WTC11 (cell line): ENCODE results near the gene MAP3K14. TPM values are rescaled to one million over a fixed set of nuclear protein-coding genes. Genes with fewer than 3 reads are reported as not detected.

ENCODE experiments used
- ATAC-seq: fragments of 200-7000 bp; cut with Tn5 transposase; 2 replicates; pipeline ENCODE4 v1.10.0; 2021; ENCODE audit warnings: mild to moderate bottlenecking, moderate library complexity
- CTCF ChIA-PET: fragments of 300-600 bp; sonication (Branson Sonifier 250); formaldehyde crosslinking; loops from one replicate; lab custom pipeline; 2021; ENCODE audit warnings: antibody characterized with exemption; lab: Charles Lee
- POLR2A ChIA-PET: fragments of 350-600 bp; sonication (Branson Sonifier 250); formaldehyde crosslinking; loops from one replicate; lab custom pipeline; 2021; ENCODE audit warnings: antibody characterized with exemption; lab: Charles Lee
- DNase-seq: peaks from one replicate; pipeline ENCODE4 v3.0.0; 2021; ENCODE audit warnings: low spot score
- H3K27ac Mint-ChIP-seq: 2 replicates; pipeline ENCODE4 v1.8.0; 2021; ENCODE audit warnings: mixed read lengths
- H3K27me3 Mint-ChIP-seq: 2 replicates; pipeline ENCODE4 v1.8.0; 2021; ENCODE audit warnings: low read depth, mild to moderate bottlenecking, moderate library complexity, mixed read lengths
- H3K36me3 Mint-ChIP-seq: 2 replicates; pipeline ENCODE4 v1.8.0; 2021; ENCODE audit warnings: mixed read lengths
- H3K4me1 Mint-ChIP-seq: 2 replicates; pipeline ENCODE4 v1.8.0; 2022; ENCODE audit warnings: mixed read lengths
- H3K4me3 Mint-ChIP-seq: 2 replicates; pipeline ENCODE4 v1.8.0; 2021; ENCODE audit warnings: mild to moderate bottlenecking, moderate library complexity, mixed read lengths
- H3K9me3 Mint-ChIP-seq: 2 replicates; pipeline ENCODE4 v1.8.0; 2021; ENCODE audit warnings: mixed read lengths
- AR ChIP-seq: fragments of 250-450 bp; sonication (Bioruptor Pico); IDR thresholded peaks from 2 replicates; pipeline ENCODE4 v1.9.0; 2021; ENCODE audit warnings: mild to moderate bottlenecking
- CREM ChIP-seq: sonication (generic); formaldehyde crosslinking; IDR thresholded peaks from 2 replicates; pipeline ENCODE4 v1.8.1; 2022; ENCODE audit warnings: mild to moderate bottlenecking, missing genetic modification reagents, moderate library complexity
- EMX1 ChIP-seq: fragments of 250-450 bp; sonication (Bioruptor Pico); IDR thresholded peaks from 2 replicates; pipeline ENCODE4 v1.8.0; 2021; ENCODE audit warnings: mild to moderate bottlenecking
- GTF2I ChIP-seq: fragments of 250-450 bp; sonication (Bioruptor Pico); conservative IDR thresholded peaks from 2 replicates; pipeline ENCODE4 v1.4.0; 2021; ENCODE audit warnings: mild to moderate bottlenecking
- JAZF1 ChIP-seq: fragments of 250-450 bp; sonication (Bioruptor Pico); IDR thresholded peaks from 2 replicates; pipeline ENCODE4 v1.9.0; 2021; ENCODE audit warnings: moderate library complexity, mild to moderate bottlenecking, inconsistent platforms
- SMAD3 ChIP-seq: sonication (generic); formaldehyde crosslinking; IDR thresholded peaks from 2 replicates; pipeline ENCODE4 v1.8.0; 2022; ENCODE audit warnings: missing genetic modification reagents, mild to moderate bottlenecking, borderline replicate concordance
- STAT6 ChIP-seq: sonication (generic); formaldehyde crosslinking; conservative IDR thresholded peaks from 2 replicates; pipeline ENCODE4 v1.8.1; 2023; ENCODE audit warnings: mild to moderate bottlenecking, low read depth, missing genetic modification reagents, moderate library complexity
- ZNF232 ChIP-seq: sonication (generic); formaldehyde crosslinking; IDR thresholded peaks from 2 replicates; pipeline ENCODE4 v1.8.0; 2022; ENCODE audit warnings: mild to moderate bottlenecking, missing genetic modification reagents
- ZNF425 ChIP-seq: fragments of 250-450 bp; sonication (Bioruptor Pico); conservative IDR thresholded peaks from 2 replicates; pipeline ENCODE4 v1.9.0; 2021; ENCODE audit warnings: mild to moderate bottlenecking
- ZSCAN18 ChIP-seq: fragments of 250-450 bp; sonication (Bioruptor Pico); IDR thresholded peaks from 2 replicates; pipeline ENCODE4 v2.1.2; 2022; ENCODE audit warnings: mild to moderate bottlenecking, moderate library complexity
- total RNA-seq: library from RNA; stranded (reverse); gene quantifications from 3 replicates; pipeline ENCODE4 v1.2.3, GENCODE V29; 2021

The MAP3K14 gene
- total RNA-seq, 1 experiment from 2014 or later: 4.0 TPM

GRCh38 chr17:45287526-45288500, 29.0 kb downstream of the MAP3K14 start:
- no peaks in the 10 kb centered on the region for H3K27me3 Mint-ChIP-seq
- no peaks in the 10 kb centered on the region for H3K9me3 Mint-ChIP-seq
- no peak overlapping the region for H3K4me3 Mint-ChIP-seq
- TF ChIP-seq ZNF425 (CRISPR knock-in tag) (no peak), CREM (CRISPR knock-in tag) (no peak), ZNF232 (CRISPR knock-in tag) (no peak), GTF2I (no peak), ZSCAN18 (CRISPR knock-in tag) (no peak)
- CTCF ChIA-PET: interaction anchor here (1.3 to 3.7 kb wide), 3 partner anchors 11 to 97 kb away, joined by 4 to 28 read pairs (median 4); no protein-coding TSS in a partner anchor
- POLR2A ChIA-PET: no interaction called here
- ATAC-seq (no peak), DNase-seq (no peak)
- no peaks in the 10 kb centered on the region for H3K4me1 Mint-ChIP-seq
- peaks cover 11% of the 10 kb centered on the region for H3K36me3 Mint-ChIP-seq
- H3K27ac Mint-ChIP-seq: no peak overlapping the region

- CTCF ChIA-PET: interaction anchor here (0.6 to 3.7 kb wide), 5 partner anchors 9 to 105 kb away, joined by 4 to 28 read pairs (median 4); no protein-coding TSS in a partner anchor
- H3K27me3 Mint-ChIP-seq: no peaks in the 10 kb centered on the region
- no peaks in the 10 kb centered on the region for H3K9me3 Mint-ChIP-seq
- no peak overlapping the region; the same call in 1 of the 2 replicates for H3K27ac Mint-ChIP-seq
- no peaks in the 10 kb centered on the region for H3K4me1 Mint-ChIP-seq
- POLR2A ChIA-PET: no interaction called here
- DNase-seq (no peak), ATAC-seq (no peak)
- peaks cover 13% of the 10 kb centered on the region for H3K36me3 Mint-ChIP-seq
- TF ChIP-seq JAZF1 (CRISPR knock-in tag) (no peak), SMAD3 (CRISPR knock-in tag) (no peak), AR (CRISPR knock-in tag) (no peak), STAT6 (CRISPR knock-in tag) (no peak), EMX1 (CRISPR knock-in tag) (no peak)
- no peak overlapping the region for H3K4me3 Mint-ChIP-seq
These were observed 30.5 kb downstream of the MAP3K14 start for GRCh38 chr17:45286286-45286685.
